HL-60 (cell line): ENCODE results near the gene ALG3.

Experiments
- DNase-seq, 2 experiments: peaks; one replicate each; pipeline ENCODE4 v3.0.0-alpha.2; 2010 to 2020; ENCODE audit warnings: low read depth in 1 of 2, low spot score in 1 of 2
- H3K27ac ChIP-seq: fragments of 250-450 bp; sonication (Bioruptor Pico); replicated peaks from 2 replicates; pipeline ENCODE4 v1.5.1; 2020; ENCODE audit warnings: mild to moderate bottlenecking, moderate library complexity
- H3K27me3 ChIP-seq: fragments of 250-450 bp; sonication (Bioruptor Pico); 2 replicates; pipeline ENCODE4 v1.5.1; 2021; ENCODE audit warnings: mild to moderate bottlenecking, moderate library complexity; ENCODE audit not compliant: insufficient read depth, poor library complexity, severe bottlenecking
- H3K4me3 ChIP-seq: replicated peaks from 2 replicates; pipeline ENCODE4 v1.5.1; 2011; ENCODE audit warnings: mild to moderate bottlenecking, control low read depth, low read length; ENCODE audit not compliant: insufficient read depth
- CTCF ChIP-seq: IDR thresholded peaks from one replicate; pipeline ENCODE4 v1.5.1; 2011; ENCODE audit warnings: low read length, control low read depth, inconsistent platforms; ENCODE audit not compliant: insufficient read depth
- GABPA ChIP-seq: IDR thresholded peaks from 2 replicates; pipeline ENCODE4 v1.6.1; 2012; ENCODE audit warnings: low read depth
- POLR2AphosphoS5 ChIP-seq: IDR thresholded peaks from 2 replicates; pipeline ENCODE4 v1.6.1; 2012; ENCODE audit warnings: low read depth
- REST ChIP-seq: IDR thresholded peaks from 2 replicates; pipeline ENCODE4 v1.6.1; 2012; ENCODE audit warnings: low read depth; ENCODE audit not compliant: insufficient replicate concordance
- SPI1 ChIP-seq: IDR thresholded peaks from 2 replicates; pipeline ENCODE4 v1.6.1; 2012; ENCODE audit warnings: low read depth, mild to moderate bottlenecking, borderline replicate concordance

The ALG3 gene

GRCh38 chr3:184211297-184211696, 37.5 kb downstream of the ALG3 start:
- TF ChIP-seq POLR2AphosphoS5 (no peak), SPI1 (no peak), REST (no peak), GABPA (no peak), CTCF (no peak)
- no peak for DNase-seq
- Histone ChIP-seq H3K4me3 (no peak overlapping the region), H3K27ac (no peak overlapping the region), H3K27me3 (peaks cover 7% of the 10 kb centered on the region)

- TF ChIP-seq GABPA (no peak), SPI1 (no peak), REST (no peak), CTCF (no peak), POLR2AphosphoS5 (no peak)
- peaks cover 3% of the 10 kb centered on the region for H3K27me3 ChIP-seq
- no peak for DNase-seq
These were observed 39.4 kb downstream of the ALG3 start for GRCh38 chr3:184209146-184209923.

GRCh38 chr3:184203526-184203925, 45.2 kb downstream of the ALG3 start:
- DNase-seq, result no peak

More at GRCh38 chr3:184209146-184209923, 39.4 kb downstream of the ALG3 start:
- Histone ChIP-seq H3K27ac (no peak overlapping the region), H3K4me3 (no peak overlapping the region)

More at GRCh38 chr3:184203526-184203925, 45.2 kb downstream of the ALG3 start:
- H3K4me3 ChIP-seq, result no peak overlapping the region
- H3K27me3 ChIP-seq, result no peaks in the 10 kb centered on the region
- H3K27ac ChIP-seq, result no peak overlapping the region
- no peak for TF ChIP-seq CTCF
- TF ChIP-seq SPI1, result no peak
- no peak for TF ChIP-seq REST
- no peak for TF ChIP-seq POLR2AphosphoS5
- TF ChIP-seq GABPA, result no peak
